Measurements from ENCODE around the gene CRTC2. TPM values are rescaled to one million over a fixed set of nuclear protein-coding genes. Genes with fewer than 3 reads are reported as not detected.

The CRTC2 gene
- total and polyA plus RNA-seq, 9 of the 15 experiments (the other 6 are each of a cell fraction or from before 2014, with no cell fraction given): 2.7 to 26.4 (median 10.2) TPM

DNA sequence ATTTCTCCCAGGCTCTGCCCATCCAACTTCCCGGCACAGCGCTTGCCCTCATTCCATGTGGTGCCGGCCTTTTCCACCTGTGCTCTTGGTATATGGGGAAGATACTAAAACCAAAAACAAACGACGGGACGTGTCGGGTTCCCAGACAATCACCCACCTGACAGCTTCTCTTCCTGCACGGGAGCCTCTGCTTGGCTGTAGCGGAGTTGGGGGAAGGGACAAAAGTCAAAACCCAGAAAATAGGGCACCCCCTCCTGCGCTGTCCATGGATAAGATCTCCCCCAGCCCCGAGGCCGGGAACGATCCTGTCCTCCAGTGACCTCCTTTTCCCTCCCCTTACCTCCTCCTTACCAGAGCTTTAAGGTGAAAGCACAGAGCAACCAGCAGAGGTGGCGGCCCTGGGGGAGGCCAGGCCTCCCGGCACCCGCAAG lies 18.4 kb upstream of the CRTC2 start (continued):
- TF ChIP-seq ZNF384 (IDR thresholded peaks at IDR 0.05; ENCODE audit: low read depth, low read length) (no peak), KAT7 (CRISPR knock-in tag; IDR thresholded peaks at IDR 0.05; ENCODE audit: borderline replicate concordance) (0 out of 2 replicates have a peak, but pooled peaks have one; percentile 52), KLF13 (tag; IDR thresholded peaks at IDR 0.05; ENCODE audit: borderline replicate concordance, low read depth) (0 out of 2 replicates have a peak, but pooled peaks have one; percentile 8), PATZ1 (CRISPR knock-in tag; IDR thresholded peaks at IDR 0.05; ENCODE audit: borderline replicate concordance) (no peak), PKNOX1 (IDR thresholded peaks at IDR 0.05) (0 out of 2 replicates have a peak, but pooled peaks have one; percentile 15), ZNF586 (CRISPR knock-in tag; conservative IDR thresholded peaks at IDR 0.05) (no peak), TFAM (CRISPR knock-in tag; conservative IDR thresholded peaks at IDR 0.05) (no peak), CTBP1 (IDR thresholded peaks at IDR 0.05; ENCODE audit: borderline replicate concordance) (peak; percentile 10; the same call in 1 of the 2 replicates), POLR2AphosphoS2 (IDR thresholded peaks at IDR 0.05; ENCODE audit: low read length) (no peak), YY1 (IDR thresholded peaks at IDR 0.05; ENCODE audit: borderline replicate concordance in 1 of 3, control insufficient read depth in 1 of 3, extremely low read depth in 1 of 3, insufficient read depth in 3 of 3, insufficient read length in 1 of 3, insufficient replicate concordance in 2 of 3, low read depth in 1 of 3, low read length in 2 of 3) (peak in 2 of 3 experiments; percentile 28 to 38), SMC3 (conservative IDR thresholded peaks at IDR 0.05; ENCODE audit: insufficient read depth, low read depth, low read length) (0 out of 2 replicates have a peak, but pooled peaks have one; percentile 6), TEAD2 (tag; IDR thresholded peaks at IDR 0.05) (no peak), PREB (CRISPR knock-in tag; IDR thresholded peaks at IDR 0.05) (0 out of 2 replicates have a peak, but pooled peaks have one; percentile 47), MYC (IDR thresholded peaks at IDR 0.05; ENCODE audit: low read depth, low read length) (0 out of 2 replicates have a peak, but pooled peaks have one; percentile 32), MYC (CRISPR knock-in tag; IDR thresholded peaks at IDR 0.05; ENCODE audit: borderline replicate concordance, low read depth) (peak; percentile 81; the same call in 1 of the 2 replicates), CHD2 (IDR thresholded peaks at IDR 0.05; ENCODE audit: low read depth, low read length) (no peak), CBX1 (IDR thresholded peaks at IDR 0.05; ENCODE audit: low read depth) (peak; percentile 43; the same call in 1 of the 2 replicates), ZNF175 (CRISPR knock-in tag; IDR thresholded peaks at IDR 0.05; ENCODE audit: low read depth) (0 out of 2 replicates have a peak, but pooled peaks have one; percentile 11)
- TF ChIP-seq, protein P1, sequence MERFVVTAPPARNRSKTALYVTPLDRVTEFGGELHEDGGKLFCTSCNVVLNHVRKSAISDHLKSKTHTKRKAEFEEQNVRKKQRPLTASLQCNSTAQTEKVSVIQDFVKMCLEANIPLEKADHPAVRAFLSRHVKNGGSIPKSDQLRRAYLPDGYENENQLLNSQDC (CRISPR knock-in tag; IDR thresholded peaks at IDR 0.05): no peak
- TF ChIP-seq, protein P2, sequence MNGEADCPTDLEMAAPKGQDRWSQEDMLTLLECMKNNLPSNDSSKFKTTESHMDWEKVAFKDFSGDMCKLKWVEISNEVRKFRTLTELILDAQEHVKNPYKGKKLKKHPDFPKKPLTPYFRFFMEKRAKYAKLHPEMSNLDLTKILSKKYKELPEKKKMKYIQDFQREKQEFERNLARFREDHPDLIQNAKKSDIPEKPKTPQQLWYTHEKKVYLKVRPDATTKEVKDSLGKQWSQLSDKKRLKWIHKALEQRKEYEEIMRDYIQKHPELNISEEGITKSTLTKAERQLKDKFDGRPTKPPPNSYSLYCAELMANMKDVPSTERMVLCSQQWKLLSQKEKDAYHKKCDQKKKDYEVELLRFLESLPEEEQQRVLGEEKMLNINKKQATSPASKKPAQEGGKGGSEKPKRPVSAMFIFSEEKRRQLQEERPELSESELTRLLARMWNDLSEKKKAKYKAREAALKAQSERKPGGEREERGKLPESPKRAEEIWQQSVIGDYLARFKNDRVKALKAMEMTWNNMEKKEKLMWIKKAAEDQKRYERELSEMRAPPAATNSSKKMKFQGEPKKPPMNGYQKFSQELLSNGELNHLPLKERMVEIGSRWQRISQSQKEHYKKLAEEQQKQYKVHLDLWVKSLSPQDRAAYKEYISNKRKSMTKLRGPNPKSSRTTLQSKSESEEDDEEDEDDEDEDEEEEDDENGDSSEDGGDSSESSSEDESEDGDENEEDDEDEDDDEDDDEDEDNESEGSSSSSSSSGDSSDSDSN (IDR thresholded peaks at IDR 0.05; ENCODE audit: borderline replicate concordance in 1 of 2, low read depth in 2 of 2, low read length in 2 of 2): 0 out of 4 replicates have a peak, but pooled peaks of 1 of the 2 experiments have one; percentile 24

All from K562 (cell line).